Heart left ventricle (tissue), 13 donors: ENCODE measurements around the gene PLD2.

Source experiments
- CTCF ChIP-seq, 12 donors: fragments of 200-600 bp; sonication (generic) in 4 of 12; IDR thresholded peaks; one replicate each; pipeline versions ENCODE4 v1.5.0 to v1.8.0; 2018 to 2022; ENCODE audit warnings: antibody characterized with exemption in 12 of 12, mild to moderate bottlenecking in 5 of 12
- POLR2A ChIP-seq, 2 donors: fragments of 450-650 bp; IDR thresholded peaks; one replicate each; pipeline ENCODE4 v1.6.1; 2017; ENCODE audit warnings: antibody characterized with exemption in 2 of 2, mild to moderate bottlenecking in 2 of 2, moderate library complexity in 2 of 2
- donor health status: ischemic (EF 13 %, LVEDD 7.1; RV severe dilation, severe dysfunction).
- donor health status: DM: no; HTN: yes; CAD: no.
- donor health status: DM: no; HTN: no; CAD: no.
- donor health status: ischemic (EF 25% LVEDD 6.9; RV normal size, moderate dysfunction).
- donor health status: ischemic (EF 25% LVEDD 5.7; RV mildly dilated, moderate dysfunction).
- donor health status: ischemic (EF 35%, LVEDD 5.7; RV mildly dilated, moderate dysfunction).
- donor health status: nonischemic (EF 11% LVEDD 7.7; RV severe dilation, severe dysfunction).
- donor health status: DM: yes; HTN: yes; CAD: no.
- donor health status: PGD.
- donor health status: ischemic (EF 29% LVEDD 5.4; RV normal size, mild dysfunction).
- donor health status: nonischemic (EF 23%, LVEDD 6.1; RV moderate dilation, normal function).

GRCh38 chr17:4854111-4854681 is 47.2 kb downstream of the PLD2 start:
- TF ChIP-seq CTCF (IDR thresholded peaks at IDR 0.05) = no peak
- no peak for TF ChIP-seq POLR2A (IDR thresholded peaks at IDR 0.05)
